ENCODE data around the gene EXOC3L1.

Gene EXOC3L1

GRCh38 chr16:67137605-67138004, 52.3 kb downstream of the EXOC3L1 start:
- peaks cover 80% of the 10 kb centered on the region for H3K36me3 ChIP-seq (ENCODE audit: control insufficient read depth, insufficient read depth, low read length)

More at GRCh38 chr16:67137605-67138004, 52.3 kb downstream of the EXOC3L1 start:
- H3K4me1 ChIP-seq (ENCODE audit: control insufficient read depth, insufficient read depth, low read length) = no peaks in the 10 kb centered on the region
- H3K9ac ChIP-seq (ENCODE audit: low read length) = no peak overlapping the region
- H3K27me3 ChIP-seq (ENCODE audit: control insufficient read depth, insufficient read depth, low read length) = no peaks in the 10 kb centered on the region
- no peak overlapping the region for H3K4me3 ChIP-seq (ENCODE audit: low read depth, low read length)
- H3K27ac ChIP-seq (ENCODE audit: low read depth, low read length) = no peak overlapping the region
- H3K9me3 ChIP-seq (ENCODE audit: control insufficient read depth, insufficient read depth, low read depth, low read length) = no peaks in the 10 kb centered on the region
